H9 (cell line): ENCODE results near the gene TMEM178B. TPM values are rescaled to one million over a fixed set of nuclear protein-coding genes. Genes with fewer than 3 reads are reported as not detected.
"Not testable (repeated sequence)": the region's sequence is repeated elsewhere in the genome, so short reads cannot be mapped to it uniquely, and the experiment has no call there.

Experiments
- DNase-seq: peaks from one replicate; pipeline ENCODE4 v3.0.0-alpha.2; 2017
- H2AFZ ChIP-seq: one replicate; pipeline ENCODE4 v1.6.1; 2013; ENCODE audit warnings: mild to moderate bottlenecking, low read length, control low read depth, moderate library complexity
- H2AK5ac ChIP-seq: 2 replicates; pipeline ENCODE4 v1.6.1; 2013; ENCODE audit warnings: low read length, control low read depth, mixed read lengths; ENCODE audit not compliant: insufficient read length
- H2BK120ac ChIP-seq: one replicate; pipeline ENCODE4 v1.6.1; 2013; ENCODE audit warnings: low read depth, mild to moderate bottlenecking, low read length, control low read depth, inconsistent platforms; ENCODE audit not compliant: poor library complexity, severe bottlenecking
- H2BK12ac ChIP-seq: 2 replicates; pipeline ENCODE4 v1.6.1; 2013; ENCODE audit warnings: low read length, control low read depth, mixed read lengths, low read depth; ENCODE audit not compliant: insufficient read length
- H2BK15ac ChIP-seq: 2 replicates; pipeline ENCODE4 v1.6.1; 2013; ENCODE audit warnings: low read depth, low read length, control low read depth
- H2BK20ac ChIP-seq: one replicate; pipeline ENCODE4 v1.6.1; 2013; ENCODE audit warnings: low read depth, mild to moderate bottlenecking, low read length, control low read depth, inconsistent platforms; ENCODE audit not compliant: poor library complexity, severe bottlenecking
- H2BK5ac ChIP-seq: 2 replicates; pipeline ENCODE4 v1.6.1; 2013; ENCODE audit warnings: low read length, control low read depth, mixed read lengths; ENCODE audit not compliant: insufficient read length
- H3K14ac ChIP-seq: 2 replicates; pipeline ENCODE4 v1.6.1; 2013; ENCODE audit warnings: low read length, control low read depth; ENCODE audit not compliant: insufficient read depth
- H3K18ac ChIP-seq: 2 replicates; pipeline ENCODE4 v1.6.1; 2013; ENCODE audit warnings: low read depth, mild to moderate bottlenecking, mixed read lengths, low read length, control low read depth; ENCODE audit not compliant: insufficient read length
- H3K23ac ChIP-seq: 2 replicates; pipeline ENCODE4 v1.6.1; 2013; ENCODE audit warnings: low read length, control low read depth, mixed read lengths, low read depth; ENCODE audit not compliant: insufficient read length
- H3K23me2 ChIP-seq: 2 replicates; pipeline ENCODE4 v1.6.1; 2013; ENCODE audit warnings: low read depth, mild to moderate bottlenecking, mixed read lengths, low read length, control low read depth; ENCODE audit not compliant: insufficient read length, poor library complexity, severe bottlenecking
- H3K27ac ChIP-seq: 2 replicates; pipeline ENCODE4 v1.5.1; 2013; ENCODE audit warnings: low read length, control low read depth, mixed read lengths, low read depth; ENCODE audit not compliant: insufficient read length
- H3K27me3 ChIP-seq: 2 replicates; pipeline ENCODE4 v1.6.1; 2013; ENCODE audit warnings: low read length, control low read depth, inconsistent platforms; ENCODE audit not compliant: insufficient read depth
- H3K4ac ChIP-seq: 2 replicates; pipeline ENCODE4 v1.6.1; 2013; ENCODE audit warnings: low read depth, mild to moderate bottlenecking, control low read depth, inconsistent platforms, low read length, moderate library complexity
- H3K4me1 ChIP-seq: 2 replicates; pipeline ENCODE4 v1.6.1; 2013; ENCODE audit warnings: low read length, control low read depth, inconsistent platforms; ENCODE audit not compliant: insufficient read depth
- H3K4me2 ChIP-seq: 2 replicates; pipeline ENCODE4 v1.6.1; 2013; ENCODE audit warnings: low read length, control low read depth, mixed read lengths; ENCODE audit not compliant: insufficient read length, insufficient read depth
- H3K56ac ChIP-seq: 2 replicates; pipeline ENCODE4 v1.6.1; 2013; ENCODE audit warnings: low read depth, mild to moderate bottlenecking, mixed read lengths, low read length, control low read depth; ENCODE audit not compliant: insufficient read length
- H3K79me1 ChIP-seq: 2 replicates; pipeline ENCODE4 v1.6.1; 2013; ENCODE audit warnings: low read depth, mild to moderate bottlenecking, moderate library complexity, low read length, control low read depth, inconsistent platforms; ENCODE audit not compliant: insufficient read depth, poor library complexity, severe bottlenecking
- H3K79me2 ChIP-seq: 2 replicates; pipeline ENCODE4 v1.6.1; 2013; ENCODE audit warnings: low read length, control low read depth, inconsistent platforms; ENCODE audit not compliant: insufficient read depth
- H3K9ac ChIP-seq: 2 replicates; pipeline ENCODE4 v1.6.1; 2013; ENCODE audit warnings: low read length, control low read depth, mixed read lengths; ENCODE audit not compliant: insufficient read length; ENCODE audit errors: extremely low read depth
- H3K9me3 ChIP-seq: one replicate; pipeline ENCODE4 v1.6.1; 2013; ENCODE audit warnings: low read depth, low read length, inconsistent platforms; ENCODE audit not compliant: control insufficient read depth
- H3T11ph ChIP-seq: one replicate; pipeline ENCODE4 v1.6.1; 2013; ENCODE audit warnings: mild to moderate bottlenecking, low read length, control low read depth, inconsistent platforms
- H4K20me1 ChIP-seq: one replicate; pipeline ENCODE4 v1.6.1; 2013; ENCODE audit not compliant: control insufficient read depth, insufficient read length, insufficient read depth
- H4K5ac ChIP-seq: 2 replicates; pipeline ENCODE4 v1.6.1; 2013; ENCODE audit warnings: low read depth, mild to moderate bottlenecking, mixed read lengths, low read length, control low read depth; ENCODE audit not compliant: insufficient read length
- H4K8ac ChIP-seq: replicated peaks from 2 replicates; pipeline ENCODE4 v1.6.1; 2013; ENCODE audit warnings: low read length, control low read depth, mixed read lengths, low read depth; ENCODE audit not compliant: insufficient read length
- H4K91ac ChIP-seq: 2 replicates; pipeline ENCODE4 v1.6.1; 2013; ENCODE audit warnings: low read depth, mild to moderate bottlenecking, moderate library complexity, mixed read lengths, low read length, control low read depth; ENCODE audit not compliant: insufficient read length
- H3K27ac Mint-ChIP-seq, 3 experiments: 2 replicates in 2 of 3; 3 replicates in 1 of 3; pipeline ENCODE4 v1.8.0; 2020 to 2021; ENCODE audit warnings: mixed read lengths in 3 of 3, mild to moderate bottlenecking in 1 of 3, moderate library complexity in 1 of 3
- H3K27me3 Mint-ChIP-seq: 2 replicates; pipeline ENCODE4 v1.8.0; 2021; ENCODE audit warnings: low read depth, mild to moderate bottlenecking, moderate library complexity, mixed read lengths
- H3K36me3 Mint-ChIP-seq, 3 experiments: 2 replicates in 2 of 3; 3 replicates in 1 of 3; pipeline ENCODE4 v1.8.0; 2020 to 2021; ENCODE audit warnings: low read depth in 3 of 3, mixed read lengths in 3 of 3; ENCODE audit not compliant: insufficient read depth in 1 of 3
- H3K4me1 Mint-ChIP-seq, 2 experiments: 2 replicates each; pipeline ENCODE4 v1.8.0; 2020; ENCODE audit warnings: mixed read lengths in 2 of 2
- H3K4me3 Mint-ChIP-seq, 2 experiments: 2 replicates in 1 of 2; 3 replicates in 1 of 2; pipeline ENCODE4 v1.8.0; 2020 to 2021; ENCODE audit warnings: mild to moderate bottlenecking in 2 of 2, mixed read lengths in 2 of 2, moderate library complexity in 1 of 2
- H3K9me3 Mint-ChIP-seq, 2 experiments: 2 replicates in 1 of 2; 3 replicates in 1 of 2; pipeline ENCODE4 v1.8.0; 2020; ENCODE audit warnings: mild to moderate bottlenecking in 2 of 2, mixed read lengths in 2 of 2, moderate library complexity in 1 of 2
- WGBS: extraction: QIAGEN DNeasy Blood & Tissue Kit; methylation state at CpG from one replicate; pipeline ENCODE4 v1.1.7; 2013; ENCODE audit warnings: missing lambda C conversion rate, low lambda C conversion rate, mixed read lengths; ENCODE audit not compliant: insufficient read length; ENCODE audit errors: extremely low coverage; 5-methylcytosine and 5-hydroxymethylcytosine counted together
- total RNA-seq: library from RNA; stranded (reverse); gene quantifications from 2 replicates; pipeline ENCODE4 v1.2.1, GENCODE V29; 2021
- TF ChIP-seq, protein P1 (sequence below): fragments of 200-600 bp; sonication (generic); conservative IDR thresholded peaks from 3 replicates; pipeline ENCODE4 v1.8.0; 2021; ENCODE audit warnings: antibody characterized with exemption, mild to moderate bottlenecking

Gene TMEM178B
- total RNA-seq, 1 experiment from 2014 or later: 11.3 TPM

DNA sequence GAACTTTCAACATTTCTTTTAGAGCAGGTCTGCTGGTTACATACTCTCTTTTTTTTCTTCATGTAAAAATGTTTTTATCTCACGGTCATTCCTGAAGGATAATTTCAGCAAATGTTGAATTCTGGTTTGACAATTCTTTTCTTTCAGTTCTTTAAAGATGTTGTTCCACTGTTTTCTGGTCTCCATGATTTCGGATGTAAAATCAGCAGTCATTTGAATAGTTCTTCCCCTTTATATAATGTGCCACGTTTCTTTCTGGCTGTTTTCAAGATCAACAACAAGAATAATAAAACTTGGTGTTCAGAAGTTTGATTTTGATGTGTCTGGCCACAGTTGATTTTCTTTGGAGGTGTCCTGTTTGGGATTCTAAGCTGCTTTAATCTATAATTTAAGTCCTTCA lies 45.1 kb upstream of the TMEM178B start:
- TF ChIP-seq, protein P1, sequence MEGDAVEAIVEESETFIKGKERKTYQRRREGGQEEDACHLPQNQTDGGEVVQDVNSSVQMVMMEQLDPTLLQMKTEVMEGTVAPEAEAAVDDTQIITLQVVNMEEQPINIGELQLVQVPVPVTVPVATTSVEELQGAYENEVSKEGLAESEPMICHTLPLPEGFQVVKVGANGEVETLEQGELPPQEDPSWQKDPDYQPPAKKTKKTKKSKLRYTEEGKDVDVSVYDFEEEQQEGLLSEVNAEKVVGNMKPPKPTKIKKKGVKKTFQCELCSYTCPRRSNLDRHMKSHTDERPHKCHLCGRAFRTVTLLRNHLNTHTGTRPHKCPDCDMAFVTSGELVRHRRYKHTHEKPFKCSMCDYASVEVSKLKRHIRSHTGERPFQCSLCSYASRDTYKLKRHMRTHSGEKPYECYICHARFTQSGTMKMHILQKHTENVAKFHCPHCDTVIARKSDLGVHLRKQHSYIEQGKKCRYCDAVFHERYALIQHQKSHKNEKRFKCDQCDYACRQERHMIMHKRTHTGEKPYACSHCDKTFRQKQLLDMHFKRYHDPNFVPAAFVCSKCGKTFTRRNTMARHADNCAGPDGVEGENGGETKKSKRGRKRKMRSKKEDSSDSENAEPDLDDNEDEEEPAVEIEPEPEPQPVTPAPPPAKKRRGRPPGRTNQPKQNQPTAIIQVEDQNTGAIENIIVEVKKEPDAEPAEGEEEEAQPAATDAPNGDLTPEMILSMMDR: no peak
- no peak overlapping the region for H3K4me3 Mint-ChIP-seq
- H3K27me3 Mint-ChIP-seq: peaks cover 9% of the 10 kb centered on the region
- no peak overlapping the region for H3K27ac Mint-ChIP-seq
- no peak overlapping the region for H3K9ac ChIP-seq
- H3K9me3 ChIP-seq: no peaks in the 10 kb centered on the region
- no peak overlapping the region for H3K4ac ChIP-seq
- H3K4me1 ChIP-seq: no peaks in the 10 kb centered on the region; the same call in 1 of the 2 replicates
- no peak overlapping the region for H3T11ph ChIP-seq
- H2BK5ac ChIP-seq: no peak overlapping the region
- no peak overlapping the region for H2AFZ ChIP-seq
- no peak overlapping the region for H2BK120ac ChIP-seq
- no peak overlapping the region for H3K27ac ChIP-seq
- H3K18ac ChIP-seq: no peak overlapping the region
- no peak overlapping the region for H3K4me2 ChIP-seq
- H3K4me1 Mint-ChIP-seq: peaks cover 9 to 12% of the 10 kb centered on the region in 2 experiments
- H3K9me3 Mint-ChIP-seq: peaks cover 44 to 48% of the 10 kb centered on the region in 2 experiments
- no peak for DNase-seq
- H4K8ac ChIP-seq: no peak overlapping the region
- no CpG with 5 or more reads among the region's 3 CpGs for WGBS
- H2BK12ac ChIP-seq: no peak overlapping the region
- no peaks in the 10 kb centered on the region for H3K79me2 ChIP-seq
- H4K91ac ChIP-seq: no peak overlapping the region
- H3K23me2 ChIP-seq: no peaks in the 10 kb centered on the region
- H2BK15ac ChIP-seq: no peak overlapping the region
- no peak overlapping the region for H2AK5ac ChIP-seq
- H3K27me3 ChIP-seq: no peaks in the 10 kb centered on the region
- no peak overlapping the region for H3K23ac ChIP-seq
- H3K14ac ChIP-seq: no peak overlapping the region
- no peak overlapping the region for H2BK20ac ChIP-seq
- no peak overlapping the region for H3K56ac ChIP-seq
- H4K5ac ChIP-seq: no peak overlapping the region
- H4K20me1 ChIP-seq: no peaks in the 10 kb centered on the region
- H3K79me1 ChIP-seq: no peaks in the 10 kb centered on the region
- H3K36me3 Mint-ChIP-seq: peaks cover 9 to 32% (median 21%) of the 10 kb centered on the region in 3 experiments; a peak in 6 of 7 replicates

DNA sequence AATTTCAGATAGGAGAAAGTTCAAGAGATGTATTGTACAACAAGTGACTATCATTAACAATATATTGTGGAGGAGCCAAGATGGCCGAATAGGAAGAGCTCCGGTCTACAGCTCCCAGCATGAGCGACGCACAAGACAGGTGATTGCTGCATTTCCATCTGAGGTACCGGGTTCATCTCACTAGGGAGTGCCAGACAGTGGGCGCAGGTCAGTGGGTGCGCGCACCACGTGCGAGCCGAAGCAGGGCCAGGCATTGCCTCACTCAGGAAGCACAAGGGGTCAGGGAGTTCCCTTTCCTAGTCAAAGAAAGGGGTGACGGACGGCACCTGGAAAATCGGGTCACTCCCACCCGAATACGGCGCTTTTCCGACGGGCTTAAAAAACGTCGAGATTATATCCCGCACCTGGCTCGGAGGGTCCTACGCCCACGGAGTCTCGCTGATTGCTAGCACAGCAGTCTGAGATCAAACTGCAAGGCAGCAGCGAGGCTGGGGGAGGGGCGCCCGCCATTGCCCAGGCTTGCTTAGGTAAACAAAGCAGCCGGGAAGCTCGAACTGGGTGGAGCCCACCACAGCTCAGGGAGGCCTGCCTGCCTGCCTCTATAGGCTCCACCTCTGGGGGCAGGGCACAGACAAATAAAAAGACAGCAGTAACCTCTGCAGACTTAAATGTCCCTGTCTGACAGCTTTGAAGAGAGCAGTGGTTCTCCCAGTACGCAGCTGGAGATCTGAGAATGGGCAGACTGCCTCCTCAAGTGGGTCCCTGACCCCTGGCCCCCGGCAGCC lies 41.1 kb upstream of the TMEM178B start:
- peaks cover 7 to 35% (median 10%) of the 10 kb centered on the region in 3 experiments; a peak in 6 of 7 replicates for H3K36me3 Mint-ChIP-seq
- not testable (repeated sequence) for H2BK5ac ChIP-seq, H4K91ac ChIP-seq, H2BK120ac ChIP-seq, H3K4ac ChIP-seq, H4K8ac ChIP-seq, H3K9ac ChIP-seq, H3K79me1 ChIP-seq, H4K20me1 ChIP-seq, H3K4me1 ChIP-seq, H3K27me3 Mint-ChIP-seq, H3K9me3 ChIP-seq, H2AFZ ChIP-seq, H4K5ac ChIP-seq, H3K23me2 ChIP-seq, H2BK15ac ChIP-seq, H3K4me2 ChIP-seq, H3K27me3 ChIP-seq, H3K56ac ChIP-seq, H2BK12ac ChIP-seq, DNase-seq, H3K27ac ChIP-seq, H3T11ph ChIP-seq, H2BK20ac ChIP-seq, H3K23ac ChIP-seq, H3K79me2 ChIP-seq, H2AK5ac ChIP-seq
- peaks cover 9 to 13% of the 10 kb centered on the region in 2 experiments for H3K4me1 Mint-ChIP-seq
- no CpG with 5 or more reads among the region's 33 CpGs for WGBS
- Histone ChIP-seq H3K14ac (0 out of 2 replicates have a peak overlapping the region, but pooled peaks have one; percentile 81), H3K18ac (peak overlapping the region; percentile 87)
- H3K9me3 Mint-ChIP-seq: peaks cover 31 to 44% of the 10 kb centered on the region in 2 experiments
- peak overlapping the region; percentile 72 to 98 (median 95); a peak in 5 of 7 replicates for H3K27ac Mint-ChIP-seq
- H3K4me3 Mint-ChIP-seq: peak overlapping the region; percentile 15 to 38; a peak in 2 of 5 replicates
